Stimulated activated CD4-positive, alpha-beta T cell treated with anti-CD3 and anti-CD28 coated beads, Interleukin-4, amount 100 ng/mL, for 1 hour (primary cell): ENCODE results near the gene ZNHIT1.
"Not testable (repeated sequence)": the region's sequence is repeated elsewhere in the genome, so short reads cannot be mapped to it uniquely, and the experiment has no call there.

Experiments
- DNase-seq: peaks from one replicate; pipeline ENCODE4 v3.0.0-alpha.2; 2020

The ZNHIT1 gene

GRCh38 chr7:101243646-101244374, 25.8 kb downstream of the ZNHIT1 start:
- DNase-seq: no peak

DNA sequence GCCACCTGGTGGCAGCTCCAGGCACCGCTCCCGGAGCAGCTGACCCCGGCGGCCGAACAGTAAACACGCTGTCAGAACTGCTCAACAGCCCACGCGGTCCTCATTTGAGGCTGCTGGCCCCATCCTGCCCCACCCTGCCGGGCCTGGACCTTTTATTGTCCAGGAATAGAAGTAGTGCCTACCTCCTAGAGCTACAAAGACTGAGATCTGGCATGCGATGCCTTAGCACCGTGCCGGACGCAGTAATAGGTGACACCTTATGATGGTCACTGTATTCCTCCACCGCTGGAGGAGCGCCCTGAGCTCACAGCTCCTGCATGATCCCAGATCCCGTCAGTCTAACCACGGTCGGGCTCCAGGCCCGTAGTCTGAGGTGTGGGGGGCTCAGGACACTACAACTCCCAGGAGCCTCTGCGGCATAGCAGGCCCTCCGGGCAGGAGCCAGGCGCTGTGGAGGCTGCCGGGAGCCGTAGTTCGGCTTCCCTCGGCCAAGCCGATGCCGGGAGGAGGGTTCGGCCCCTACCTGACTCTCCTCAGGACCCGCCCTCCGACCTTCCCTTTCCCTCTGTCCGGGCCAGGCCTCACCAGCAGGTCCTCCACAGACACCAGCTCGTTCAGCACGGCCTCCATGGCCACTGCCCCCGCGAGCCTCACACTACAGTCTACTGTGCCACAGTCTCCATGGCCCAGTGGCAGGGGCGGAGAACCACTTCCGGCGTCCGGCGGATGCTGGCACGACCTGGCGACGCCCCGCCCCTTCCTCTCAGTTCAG, 26.6 kb downstream of the ZNHIT1 start, which contains the start of gene FIS1:
Gene FIS1 (minus strand): TSS at position 707 of the 772 bp plus-strand sequence. CDS start 77 bp downstream, at position 630.
- peak; percentile 94 for DNase-seq

DNA sequence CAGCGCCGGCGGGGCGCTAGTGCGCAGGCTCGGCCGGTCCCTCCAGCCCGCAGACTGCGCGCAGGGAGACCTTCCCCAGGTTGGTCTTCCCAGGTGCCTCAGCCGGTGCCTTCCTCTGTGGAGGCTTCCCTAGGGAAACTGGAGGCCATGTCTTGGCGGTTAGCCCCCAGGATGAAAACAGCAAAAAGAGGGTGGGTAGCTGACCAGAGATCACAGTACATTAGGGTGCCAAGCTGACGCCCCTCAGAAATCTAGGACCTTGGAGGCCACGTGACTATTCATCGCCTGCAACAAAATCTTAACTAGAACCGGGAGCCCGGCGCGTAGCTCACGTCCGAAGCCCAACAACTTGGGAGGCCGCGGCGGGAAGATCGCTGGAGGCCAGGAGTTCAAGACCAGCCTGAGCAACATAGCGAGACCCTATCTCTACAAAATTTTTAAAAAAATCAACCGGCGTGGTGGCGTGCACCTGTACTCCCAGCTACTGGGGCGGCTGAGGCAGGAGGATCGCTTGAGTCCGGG, 27.2 kb downstream of the ZNHIT1 start:
- DNase-seq: no peak

GRCh38 chr7:101248276-101248675, 30.3 kb downstream of the ZNHIT1 start:
- no peak for DNase-seq

DNA sequence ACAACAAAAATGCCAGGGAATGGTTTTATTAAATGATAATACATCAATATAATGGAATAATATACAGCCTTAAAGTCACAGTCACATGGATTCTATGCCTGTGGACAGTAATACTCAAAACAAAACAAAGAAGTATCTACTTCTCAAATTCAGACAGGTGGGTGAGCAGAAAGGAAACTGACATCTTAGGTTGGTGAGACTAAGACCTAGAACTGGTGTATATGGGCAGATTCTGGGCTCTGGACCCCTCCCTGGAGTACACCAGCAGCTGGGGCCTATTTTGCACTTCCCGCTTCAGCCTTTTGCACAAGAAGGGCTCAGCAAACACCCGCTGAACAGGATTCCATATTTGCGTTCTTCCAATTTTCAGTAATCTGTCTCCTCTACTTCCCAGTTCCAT, 32.4 kb downstream of the ZNHIT1 start:
- no peak for DNase-seq

DNA sequence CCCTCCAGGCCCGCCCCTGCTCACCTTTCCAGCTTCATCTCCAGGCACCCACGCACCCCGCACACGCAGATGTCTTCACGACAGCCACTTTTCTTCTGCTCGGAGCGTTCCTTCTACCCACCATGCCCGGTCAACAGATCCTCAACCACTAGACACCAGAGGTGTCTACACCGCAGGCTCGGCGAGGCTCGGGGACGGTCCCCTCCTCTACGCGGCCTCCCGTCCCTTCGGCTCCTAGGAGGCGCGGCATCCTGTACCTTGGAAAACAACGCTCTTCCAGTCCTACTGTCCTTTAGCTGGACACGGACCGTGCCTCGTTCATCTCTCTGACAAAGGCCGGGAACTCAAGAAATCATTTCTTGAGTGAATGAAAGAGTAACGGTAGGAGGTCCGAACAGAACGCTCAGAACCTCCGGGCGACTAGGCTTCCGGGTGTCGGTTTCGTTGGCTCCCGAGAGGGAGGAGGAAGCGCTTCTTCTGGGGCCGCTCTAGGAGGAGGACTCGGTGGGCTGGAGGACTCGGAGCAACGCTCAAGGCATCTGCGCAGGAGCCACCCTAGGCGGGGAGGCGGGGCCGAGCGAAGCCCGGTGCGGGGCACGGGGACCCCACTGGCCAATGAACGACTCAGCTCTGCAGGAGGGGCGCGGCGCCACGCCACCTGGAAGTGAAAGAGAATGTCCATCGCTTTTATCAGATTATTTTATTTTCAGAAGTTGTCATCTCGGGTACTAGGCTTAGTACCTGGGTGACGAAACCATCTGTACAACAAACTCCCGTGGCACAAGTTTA, 34.1 kb downstream of the ZNHIT1 start:
- DNase-seq: peak; percentile 100

DNA sequence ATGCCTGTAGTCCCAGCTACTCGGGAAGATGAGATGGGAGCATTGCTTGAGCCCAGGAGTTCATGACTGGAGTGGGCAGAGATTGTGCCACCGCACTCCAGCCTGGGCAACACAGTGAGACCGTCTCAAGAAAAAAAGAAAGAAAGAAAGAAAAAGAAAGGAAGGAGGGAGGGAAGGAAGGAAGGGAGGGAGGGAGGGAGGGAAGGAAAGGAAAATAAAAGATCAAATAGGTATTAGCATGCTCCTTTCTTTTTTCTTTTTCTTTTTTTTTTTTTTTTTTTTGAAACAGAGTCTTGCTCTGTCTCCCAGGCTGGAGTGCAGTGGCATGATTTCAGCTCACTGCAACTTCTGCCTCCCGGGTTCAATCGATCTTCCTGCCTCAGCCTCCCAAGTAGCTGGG, 35.2 kb downstream of the ZNHIT1 start:
- not testable (repeated sequence) for DNase-seq

DNA sequence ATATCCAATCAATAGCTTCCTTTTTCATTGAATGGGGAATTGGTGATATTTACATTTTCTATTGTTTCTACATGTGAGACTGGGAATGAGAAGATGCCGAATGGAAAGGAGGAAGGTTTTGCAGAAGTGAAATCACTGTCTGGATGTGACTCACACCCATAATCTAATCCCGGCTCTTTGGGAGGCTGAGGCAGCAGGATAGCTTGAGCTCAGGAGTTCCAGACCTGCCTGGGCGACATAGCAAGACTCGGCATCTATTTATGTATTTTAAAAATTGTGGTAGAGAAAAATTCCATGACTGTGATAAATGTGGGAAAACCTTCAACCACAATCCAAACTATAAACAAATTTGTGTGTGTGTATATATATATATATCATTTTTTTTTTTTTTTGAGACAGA, 37.8 kb downstream of the ZNHIT1 start:
- no peak for DNase-seq

- no peak for DNase-seq
Measured at GRCh38 chr7:101258243-101258731, 40.3 kb downstream of the ZNHIT1 start.

GRCh38 chr7:101264102-101264706, 46.2 kb downstream of the ZNHIT1 start:
- not testable (repeated sequence) for DNase-seq

GRCh38 chr7:101265622-101266516, 47.9 kb downstream of the ZNHIT1 start:
- no peak for DNase-seq

DNA sequence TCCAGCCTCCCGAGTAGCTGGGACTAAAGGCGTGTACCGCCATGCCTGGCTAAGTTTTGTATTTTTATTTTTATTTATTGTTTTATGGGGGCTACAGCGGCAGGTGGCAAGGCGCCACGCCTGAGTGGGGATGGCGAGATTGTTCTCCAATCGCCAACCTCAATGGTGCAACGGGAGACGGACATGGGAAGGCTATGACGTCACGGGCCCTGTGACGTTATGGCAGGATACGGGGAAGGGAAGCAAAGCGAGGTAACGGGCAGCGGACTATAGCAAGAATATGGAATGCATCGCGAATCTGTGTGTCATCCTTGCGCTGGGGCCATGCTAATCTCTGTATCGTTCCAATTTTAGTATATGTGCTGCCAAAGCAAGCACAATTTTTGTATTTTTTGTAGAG, 51.7 kb downstream of the ZNHIT1 start:
- no peak for DNase-seq

GRCh38 chr7:101271021-101271420, 53.1 kb downstream of the ZNHIT1 start:
- DNase-seq: no peak

GRCh38 chr7:101273206-101273605, 55.2 kb downstream of the ZNHIT1 start:
- DNase-seq: no peak
